H9 (cell line): ENCODE data around the gene DAB1. TPM values are rescaled to one million over a fixed set of nuclear protein-coding genes. Genes with fewer than 3 reads are reported as not detected.

Experiments
- DNase-seq: peaks from one replicate; pipeline ENCODE4 v3.0.0-alpha.2; 2017
- H2AFZ ChIP-seq: one replicate; pipeline ENCODE4 v1.6.1; 2013; ENCODE audit warnings: mild to moderate bottlenecking, low read length, control low read depth, moderate library complexity
- H2AK5ac ChIP-seq: 2 replicates; pipeline ENCODE4 v1.6.1; 2013; ENCODE audit warnings: low read length, control low read depth, mixed read lengths; ENCODE audit not compliant: insufficient read length
- H2BK120ac ChIP-seq: one replicate; pipeline ENCODE4 v1.6.1; 2013; ENCODE audit warnings: low read depth, mild to moderate bottlenecking, low read length, control low read depth, inconsistent platforms; ENCODE audit not compliant: poor library complexity, severe bottlenecking
- H2BK12ac ChIP-seq: 2 replicates; pipeline ENCODE4 v1.6.1; 2013; ENCODE audit warnings: low read length, control low read depth, mixed read lengths, low read depth; ENCODE audit not compliant: insufficient read length
- H2BK15ac ChIP-seq: 2 replicates; pipeline ENCODE4 v1.6.1; 2013; ENCODE audit warnings: low read depth, low read length, control low read depth
- H2BK20ac ChIP-seq: one replicate; pipeline ENCODE4 v1.6.1; 2013; ENCODE audit warnings: low read depth, mild to moderate bottlenecking, low read length, control low read depth, inconsistent platforms; ENCODE audit not compliant: poor library complexity, severe bottlenecking
- H2BK5ac ChIP-seq: 2 replicates; pipeline ENCODE4 v1.6.1; 2013; ENCODE audit warnings: low read length, control low read depth, mixed read lengths; ENCODE audit not compliant: insufficient read length
- H3K14ac ChIP-seq: 2 replicates; pipeline ENCODE4 v1.6.1; 2013; ENCODE audit warnings: low read length, control low read depth; ENCODE audit not compliant: insufficient read depth
- H3K18ac ChIP-seq: 2 replicates; pipeline ENCODE4 v1.6.1; 2013; ENCODE audit warnings: low read depth, mild to moderate bottlenecking, mixed read lengths, low read length, control low read depth; ENCODE audit not compliant: insufficient read length
- H3K23ac ChIP-seq: 2 replicates; pipeline ENCODE4 v1.6.1; 2013; ENCODE audit warnings: low read length, control low read depth, mixed read lengths, low read depth; ENCODE audit not compliant: insufficient read length
- H3K23me2 ChIP-seq: 2 replicates; pipeline ENCODE4 v1.6.1; 2013; ENCODE audit warnings: low read depth, mild to moderate bottlenecking, mixed read lengths, low read length, control low read depth; ENCODE audit not compliant: insufficient read length, poor library complexity, severe bottlenecking
- H3K27ac ChIP-seq: 2 replicates; pipeline ENCODE4 v1.5.1; 2013; ENCODE audit warnings: low read length, control low read depth, mixed read lengths, low read depth; ENCODE audit not compliant: insufficient read length
- H3K27me3 ChIP-seq: 2 replicates; pipeline ENCODE4 v1.6.1; 2013; ENCODE audit warnings: low read length, control low read depth, inconsistent platforms; ENCODE audit not compliant: insufficient read depth
- H3K4ac ChIP-seq: 2 replicates; pipeline ENCODE4 v1.6.1; 2013; ENCODE audit warnings: low read depth, mild to moderate bottlenecking, control low read depth, inconsistent platforms, low read length, moderate library complexity
- H3K4me1 ChIP-seq: 2 replicates; pipeline ENCODE4 v1.6.1; 2013; ENCODE audit warnings: low read length, control low read depth, inconsistent platforms; ENCODE audit not compliant: insufficient read depth
- H3K4me2 ChIP-seq: 2 replicates; pipeline ENCODE4 v1.6.1; 2013; ENCODE audit warnings: low read length, control low read depth, mixed read lengths; ENCODE audit not compliant: insufficient read length, insufficient read depth
- H3K56ac ChIP-seq: 2 replicates; pipeline ENCODE4 v1.6.1; 2013; ENCODE audit warnings: low read depth, mild to moderate bottlenecking, mixed read lengths, low read length, control low read depth; ENCODE audit not compliant: insufficient read length
- H3K79me1 ChIP-seq: 2 replicates; pipeline ENCODE4 v1.6.1; 2013; ENCODE audit warnings: low read depth, mild to moderate bottlenecking, moderate library complexity, low read length, control low read depth, inconsistent platforms; ENCODE audit not compliant: insufficient read depth, poor library complexity, severe bottlenecking
- H3K79me2 ChIP-seq: 2 replicates; pipeline ENCODE4 v1.6.1; 2013; ENCODE audit warnings: low read length, control low read depth, inconsistent platforms; ENCODE audit not compliant: insufficient read depth
- H3K9ac ChIP-seq: 2 replicates; pipeline ENCODE4 v1.6.1; 2013; ENCODE audit warnings: low read length, control low read depth, mixed read lengths; ENCODE audit not compliant: insufficient read length; ENCODE audit errors: extremely low read depth
- H3K9me3 ChIP-seq: one replicate; pipeline ENCODE4 v1.6.1; 2013; ENCODE audit warnings: low read depth, low read length, inconsistent platforms; ENCODE audit not compliant: control insufficient read depth
- H3T11ph ChIP-seq: one replicate; pipeline ENCODE4 v1.6.1; 2013; ENCODE audit warnings: mild to moderate bottlenecking, low read length, control low read depth, inconsistent platforms
- H4K20me1 ChIP-seq: one replicate; pipeline ENCODE4 v1.6.1; 2013; ENCODE audit not compliant: control insufficient read depth, insufficient read length, insufficient read depth
- H4K5ac ChIP-seq: 2 replicates; pipeline ENCODE4 v1.6.1; 2013; ENCODE audit warnings: low read depth, mild to moderate bottlenecking, mixed read lengths, low read length, control low read depth; ENCODE audit not compliant: insufficient read length
- H4K8ac ChIP-seq: replicated peaks from 2 replicates; pipeline ENCODE4 v1.6.1; 2013; ENCODE audit warnings: low read length, control low read depth, mixed read lengths, low read depth; ENCODE audit not compliant: insufficient read length
- H4K91ac ChIP-seq: 2 replicates; pipeline ENCODE4 v1.6.1; 2013; ENCODE audit warnings: low read depth, mild to moderate bottlenecking, moderate library complexity, mixed read lengths, low read length, control low read depth; ENCODE audit not compliant: insufficient read length
- H3K27ac Mint-ChIP-seq, 3 experiments: 2 replicates in 2 of 3; 3 replicates in 1 of 3; pipeline ENCODE4 v1.8.0; 2020 to 2021; ENCODE audit warnings: mixed read lengths in 3 of 3, mild to moderate bottlenecking in 1 of 3, moderate library complexity in 1 of 3
- H3K27me3 Mint-ChIP-seq: 2 replicates; pipeline ENCODE4 v1.8.0; 2021; ENCODE audit warnings: low read depth, mild to moderate bottlenecking, moderate library complexity, mixed read lengths
- H3K36me3 Mint-ChIP-seq, 3 experiments: 2 replicates in 2 of 3; 3 replicates in 1 of 3; pipeline ENCODE4 v1.8.0; 2020 to 2021; ENCODE audit warnings: low read depth in 3 of 3, mixed read lengths in 3 of 3; ENCODE audit not compliant: insufficient read depth in 1 of 3
- H3K4me1 Mint-ChIP-seq, 2 experiments: 2 replicates each; pipeline ENCODE4 v1.8.0; 2020; ENCODE audit warnings: mixed read lengths in 2 of 2
- H3K4me3 Mint-ChIP-seq, 2 experiments: 2 replicates in 1 of 2; 3 replicates in 1 of 2; pipeline ENCODE4 v1.8.0; 2020 to 2021; ENCODE audit warnings: mild to moderate bottlenecking in 2 of 2, mixed read lengths in 2 of 2, moderate library complexity in 1 of 2
- H3K9me3 Mint-ChIP-seq, 2 experiments: 2 replicates in 1 of 2; 3 replicates in 1 of 2; pipeline ENCODE4 v1.8.0; 2020; ENCODE audit warnings: mild to moderate bottlenecking in 2 of 2, mixed read lengths in 2 of 2, moderate library complexity in 1 of 2
- CTCF ChIP-seq: fragments of 200-600 bp; sonication (generic); conservative IDR thresholded peaks from 3 replicates; pipeline ENCODE4 v1.8.0; 2021; ENCODE audit warnings: antibody characterized with exemption, mild to moderate bottlenecking
- WGBS: extraction: QIAGEN DNeasy Blood & Tissue Kit; methylation state at CpG from one replicate; pipeline ENCODE4 v1.1.7; 2013; ENCODE audit warnings: missing lambda C conversion rate, low lambda C conversion rate, mixed read lengths; ENCODE audit not compliant: insufficient read length; ENCODE audit errors: extremely low coverage; 5-methylcytosine and 5-hydroxymethylcytosine counted together
- total RNA-seq: library from RNA; stranded (reverse); gene quantifications from 2 replicates; pipeline ENCODE4 v1.2.1, GENCODE V29; 2021

Gene DAB1
- total RNA-seq, 1 experiment from 2014 or later = 9.3 TPM

GRCh38 chr1:57321776-57322175, 102.1 kb downstream of the DAB1 start:
- Histone ChIP-seq H4K8ac (no peak overlapping the region), H2AFZ (no peak overlapping the region), H2BK120ac (no peak overlapping the region), H3K18ac (no peak overlapping the region), H3K4me1 (no peaks in the 10 kb centered on the region; the same call in 1 of the 2 replicates), H2BK15ac (no peak overlapping the region), H3K9me3 (no peaks in the 10 kb centered on the region), H2BK12ac (no peak overlapping the region), H4K20me1 (no peaks in the 10 kb centered on the region), H3K9ac (no peak overlapping the region), H3K23me2 (no peaks in the 10 kb centered on the region), H3K79me2 (no peaks in the 10 kb centered on the region), H3T11ph (no peak overlapping the region), H4K91ac (no peak overlapping the region), H3K4me2 (no peak overlapping the region), H2BK20ac (no peak overlapping the region), H3K23ac (no peak overlapping the region), H3K56ac (no peak overlapping the region), H2AK5ac (no peak overlapping the region), H2BK5ac (no peak overlapping the region), H3K4ac (no peak overlapping the region), H3K79me1 (no peaks in the 10 kb centered on the region), H3K27me3 (no peaks in the 10 kb centered on the region), H3K27ac (no peak overlapping the region), H3K14ac (no peak overlapping the region), H4K5ac (no peak overlapping the region)
- Mint-ChIP-seq H3K27ac (no peak overlapping the region), H3K9me3 (peaks cover 8 to 9% of the 10 kb centered on the region in 2 experiments; a peak in 4 of 5 replicates), H3K27me3 (no peaks in the 10 kb centered on the region; the same call in 1 of the 2 replicates), H3K4me3 (no peak overlapping the region), H3K36me3 (peaks cover 4 to 8% (median 7%) of the 10 kb centered on the region in 3 experiments; a peak in 4 of 7 replicates), H3K4me1 (peaks cover 5 to 20% of the 10 kb centered on the region in 2 experiments)
- WGBS = no CpG with 5 or more reads among the region's 4 CpGs
- TF ChIP-seq CTCF = no peak
- DNase-seq = no peak
